Activated CD4-positive, alpha-beta T cell treated with anti-CD3 and anti-CD28 coated beads, Interleukin-2, amount 50 U/mL, for 4 hours (primary cell): ENCODE measurements around the gene GRIK4.

Source experiments
- DNase-seq, 2 experiments: peaks; one replicate each; pipeline ENCODE4 v3.0.0-alpha.2; 2020

The GRIK4 gene

GRCh38 chr11:120681434-120682331 is 170.1 kb downstream of the GRIK4 start:
- DNase-seq, result no peak

GRCh38 chr11:120682332-120682649 is 170.7 kb downstream of the GRIK4 start:
- no peak for DNase-seq

GRCh38 chr11:120682866-120683265 is 171.3 kb downstream of the GRIK4 start:
- DNase-seq, result no peak

- no peak for DNase-seq
Observed at GRCh38 chr11:120686516-120686915, 175.0 kb downstream of the GRIK4 start.

- no peak for DNase-seq
Observed at GRCh38 chr11:120688163-120688562, 176.6 kb downstream of the GRIK4 start.

GRCh38 chr11:120689596-120690275 is 178.2 kb downstream of the GRIK4 start:
- DNase-seq, result no peak

GRCh38 chr11:120690406-120690805 is 178.9 kb downstream of the GRIK4 start:
- no peak for DNase-seq

GRCh38 chr11:120694726-120695125 is 183.2 kb downstream of the GRIK4 start:
- DNase-seq, result no peak

- no peak for DNase-seq
Observed at GRCh38 chr11:120695426-120695825, 183.9 kb downstream of the GRIK4 start.

GRCh38 chr11:120695939-120696338 is 184.4 kb downstream of the GRIK4 start:
- no peak for DNase-seq

GRCh38 chr11:120696597-120697218 is 185.2 kb downstream of the GRIK4 start:
- no peak for DNase-seq

GRCh38 chr11:120698918-120699317 is 187.4 kb downstream of the GRIK4 start:
- DNase-seq, result no peak

- DNase-seq, result no peak
Observed at GRCh38 chr11:120702656-120703055, 191.1 kb downstream of the GRIK4 start.

GRCh38 chr11:120703358-120704152 is 192.0 kb downstream of the GRIK4 start:
- no peak for DNase-seq

GRCh38 chr11:120704256-120704750 is 192.8 kb downstream of the GRIK4 start:
- no peak for DNase-seq

- DNase-seq, result no peak
Observed at GRCh38 chr11:120706257-120706656, 194.7 kb downstream of the GRIK4 start.

GRCh38 chr11:120707098-120707497 is 195.6 kb downstream of the GRIK4 start:
- no peak for DNase-seq

- DNase-seq, result no peak
Observed at GRCh38 chr11:120707663-120708062, 196.1 kb downstream of the GRIK4 start.

- DNase-seq, result no peak
Observed at GRCh38 chr11:120708511-120709183, 197.1 kb downstream of the GRIK4 start.

- DNase-seq, result no peak
Observed at GRCh38 chr11:120709808-120710207, 198.3 kb downstream of the GRIK4 start.

GRCh38 chr11:120710354-120711131 is 199.0 kb downstream of the GRIK4 start:
- DNase-seq, result no peak
